GM06990 (cell line): ENCODE data around the gene PPP1R27.
"Not testable (repeated sequence)": the region's sequence is repeated elsewhere in the genome, so short reads cannot be mapped to it uniquely, and the experiment has no call there.

Source experiments
- DNase-seq: peaks from one replicate; pipeline ENCODE4 v3.0.0-alpha.2; 2011; ENCODE audit not compliant: insufficient read length; ENCODE audit errors: extremely low read depth
- H3K27me3 ChIP-seq: replicated peaks from 2 replicates; pipeline ENCODE4 v1.6.0; 2011; ENCODE audit warnings: low read length; ENCODE audit not compliant: control insufficient read depth, insufficient read depth
- H3K36me3 ChIP-seq: 2 replicates; pipeline ENCODE4 v1.5.1; 2011; ENCODE audit warnings: low read length; ENCODE audit not compliant: control insufficient read depth, insufficient read depth
- H3K4me3 ChIP-seq: replicated peaks from 2 replicates; pipeline ENCODE4 v1.5.1; 2011; ENCODE audit warnings: low read depth, mild to moderate bottlenecking, control low read depth, low read length
- CTCF ChIP-seq: IDR thresholded peaks from 2 replicates; pipeline ENCODE4 v1.5.1; 2011; ENCODE audit warnings: low read length, control low read depth, mild to moderate bottlenecking, inconsistent platforms; ENCODE audit not compliant: insufficient read depth, poor library complexity, severe bottlenecking

PPP1R27 gene

GRCh38 chr17:81840826-81841778, 6.3 kb upstream of the PPP1R27 start:
- no peaks in the 10 kb centered on the region for H3K27me3 ChIP-seq
- peaks cover 33% of the 10 kb centered on the region for H3K36me3 ChIP-seq
- DNase-seq: no peak
- H3K4me3 ChIP-seq: no peak overlapping the region
- no peak for TF ChIP-seq CTCF

GRCh38 chr17:81840059-81840458, 5.2 kb upstream of the PPP1R27 start:
- not testable (repeated sequence) for DNase-seq, H3K4me3 ChIP-seq, H3K27me3 ChIP-seq
- peaks cover 23% of the 10 kb centered on the region for H3K36me3 ChIP-seq

GRCh38 chr17:81839301-81839700, 4.5 kb upstream of the PPP1R27 start:
- no peak for TF ChIP-seq CTCF
- H3K27me3 ChIP-seq: no peaks in the 10 kb centered on the region
- peaks cover 16% of the 10 kb centered on the region for H3K36me3 ChIP-seq
- DNase-seq: no peak
- H3K4me3 ChIP-seq: no peak overlapping the region

- no peak for TF ChIP-seq CTCF
- Histone ChIP-seq H3K4me3 (no peak overlapping the region), H3K27me3 (no peaks in the 10 kb centered on the region), H3K36me3 (peaks cover 11% of the 10 kb centered on the region)
- DNase-seq: no peak
Measured at GRCh38 chr17:81838753-81839255, 4.0 kb upstream of the PPP1R27 start.

- no peak for TF ChIP-seq CTCF
Measured at GRCh38 chr17:81837641-81838040, 2.8 kb upstream of the PPP1R27 start.

More at GRCh38 chr17:81837641-81838040, 2.8 kb upstream of the PPP1R27 start:
- DNase-seq: no peak
- H3K4me3 ChIP-seq: no peak overlapping the region
- H3K27me3 ChIP-seq: no peaks in the 10 kb centered on the region
- H3K36me3 ChIP-seq: no peaks in the 10 kb centered on the region; the same call in 1 of the 2 replicates
